GM19468 (cell line): Measurements from ENCODE around the gene FOXN4.

Source experiments
- ATAC-seq: cut with Tn5 transposase; IDR thresholded peaks from one replicate; pipeline ENCODE4 v1.9.1; 2021; ENCODE audit warnings: mild to moderate bottlenecking, moderate library complexity, moderate number of reproducible peaks; ENCODE audit not compliant: unreplicated experiment; ENCODE audit errors: extremely low read depth

FOXN4 gene

GRCh38 chr12:109264095-109264942 is 44.8 kb downstream of the FOXN4 start:
- ATAC-seq: no peak

- ATAC-seq: no peak
Measured at GRCh38 chr12:109263439-109263838, 45.6 kb downstream of the FOXN4 start.

- ATAC-seq: no peak
Measured at GRCh38 chr12:109261939-109262338, 47.1 kb downstream of the FOXN4 start.

- no peak for ATAC-seq
Measured at GRCh38 chr12:109261087-109261486, 48.0 kb downstream of the FOXN4 start.

GRCh38 chr12:109259545-109259895 is 49.6 kb downstream of the FOXN4 start:
- ATAC-seq: no peak

GRCh38 chr12:109258607-109259544 is 50.2 kb downstream of the FOXN4 start:
- no peak for ATAC-seq

- no peak for ATAC-seq
Measured at GRCh38 chr12:109258201-109258600, 50.9 kb downstream of the FOXN4 start.

- ATAC-seq: no peak
Measured at GRCh38 chr12:109256011-109256410, 53.1 kb downstream of the FOXN4 start.

- no peak for ATAC-seq
Measured at GRCh38 chr12:109255377-109255776, 53.7 kb downstream of the FOXN4 start.

GRCh38 chr12:109253913-109254544 is 55.1 kb downstream of the FOXN4 start:
- no peak for ATAC-seq

- ATAC-seq: no peak
Measured at GRCh38 chr12:109252799-109253198, 56.3 kb downstream of the FOXN4 start.

GRCh38 chr12:109250523-109250922 is 58.6 kb downstream of the FOXN4 start:
- ATAC-seq: no peak

GRCh38 chr12:109247831-109248654 is 61.0 kb downstream of the FOXN4 start:
- ATAC-seq: no peak

- no peak for ATAC-seq
Measured at GRCh38 chr12:109246221-109246620, 62.9 kb downstream of the FOXN4 start.

GRCh38 chr12:109244073-109244472 is 65.0 kb downstream of the FOXN4 start:
- ATAC-seq: no peak

GRCh38 chr12:109241936-109242335 is 67.1 kb downstream of the FOXN4 start:
- ATAC-seq: no peak

GRCh38 chr12:109240365-109240764 is 68.7 kb downstream of the FOXN4 start:
- ATAC-seq: no peak

- ATAC-seq: no peak
Measured at GRCh38 chr12:109239691-109240090, 69.4 kb downstream of the FOXN4 start.

- no peak for ATAC-seq
Measured at GRCh38 chr12:109239179-109239578, 69.9 kb downstream of the FOXN4 start.

- no peak for ATAC-seq
Measured at GRCh38 chr12:109236257-109236656, 72.8 kb downstream of the FOXN4 start.
